ENCODE results near the gene FBXW7. TPM values are rescaled to one million over a fixed set of nuclear protein-coding genes. Genes with fewer than 3 reads are reported as not detected.

Gene FBXW7, protein sequence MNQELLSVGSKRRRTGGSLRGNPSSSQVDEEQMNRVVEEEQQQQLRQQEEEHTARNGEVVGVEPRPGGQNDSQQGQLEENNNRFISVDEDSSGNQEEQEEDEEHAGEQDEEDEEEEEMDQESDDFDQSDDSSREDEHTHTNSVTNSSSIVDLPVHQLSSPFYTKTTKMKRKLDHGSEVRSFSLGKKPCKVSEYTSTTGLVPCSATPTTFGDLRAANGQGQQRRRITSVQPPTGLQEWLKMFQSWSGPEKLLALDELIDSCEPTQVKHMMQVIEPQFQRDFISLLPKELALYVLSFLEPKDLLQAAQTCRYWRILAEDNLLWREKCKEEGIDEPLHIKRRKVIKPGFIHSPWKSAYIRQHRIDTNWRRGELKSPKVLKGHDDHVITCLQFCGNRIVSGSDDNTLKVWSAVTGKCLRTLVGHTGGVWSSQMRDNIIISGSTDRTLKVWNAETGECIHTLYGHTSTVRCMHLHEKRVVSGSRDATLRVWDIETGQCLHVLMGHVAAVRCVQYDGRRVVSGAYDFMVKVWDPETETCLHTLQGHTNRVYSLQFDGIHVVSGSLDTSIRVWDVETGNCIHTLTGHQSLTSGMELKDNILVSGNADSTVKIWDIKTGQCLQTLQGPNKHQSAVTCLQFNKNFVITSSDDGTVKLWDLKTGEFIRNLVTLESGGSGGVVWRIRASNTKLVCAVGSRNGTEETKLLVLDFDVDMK
- 59.7 and 77.0 TPM in 2 replicates for total RNA-seq (ENCODE audit: low replicate concordance)

GRCh38 chr4:152535903-152536544 lies at the start of gene FBXW7:
FBXW7 (minus strand) TSS chr4:152536092; CDS start chr4:152411803, 124,289 bp downstream.
- peak; percentile 98 for DNase-seq (ENCODE audit: low read depth)
- peak within 1 kb of the TSS; percentile 95 for H3K4me3 ChIP-seq (ENCODE audit: low read depth, low read length)

DNA sequence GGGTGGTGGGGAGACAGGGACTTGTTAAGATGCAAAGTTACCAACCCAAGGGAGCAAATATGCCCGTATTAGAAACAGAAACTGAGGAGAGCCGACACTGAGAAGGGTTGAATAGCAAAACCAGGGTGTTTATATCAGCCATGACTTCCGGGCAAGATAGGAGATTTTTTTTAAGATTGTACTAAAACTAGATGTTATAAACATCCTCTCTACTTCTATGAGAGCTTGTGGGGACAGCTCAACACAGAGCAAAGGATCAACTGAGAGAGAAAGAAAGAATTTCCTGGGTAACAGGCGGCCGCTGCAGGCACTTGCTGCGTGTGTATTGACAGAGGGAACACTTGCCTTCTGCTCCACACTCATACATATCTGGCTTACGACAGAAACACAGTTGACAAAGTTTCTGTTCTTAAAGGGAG lies 49.1 kb upstream of the FBXW7 start:
- TF ChIP-seq, protein P1, sequence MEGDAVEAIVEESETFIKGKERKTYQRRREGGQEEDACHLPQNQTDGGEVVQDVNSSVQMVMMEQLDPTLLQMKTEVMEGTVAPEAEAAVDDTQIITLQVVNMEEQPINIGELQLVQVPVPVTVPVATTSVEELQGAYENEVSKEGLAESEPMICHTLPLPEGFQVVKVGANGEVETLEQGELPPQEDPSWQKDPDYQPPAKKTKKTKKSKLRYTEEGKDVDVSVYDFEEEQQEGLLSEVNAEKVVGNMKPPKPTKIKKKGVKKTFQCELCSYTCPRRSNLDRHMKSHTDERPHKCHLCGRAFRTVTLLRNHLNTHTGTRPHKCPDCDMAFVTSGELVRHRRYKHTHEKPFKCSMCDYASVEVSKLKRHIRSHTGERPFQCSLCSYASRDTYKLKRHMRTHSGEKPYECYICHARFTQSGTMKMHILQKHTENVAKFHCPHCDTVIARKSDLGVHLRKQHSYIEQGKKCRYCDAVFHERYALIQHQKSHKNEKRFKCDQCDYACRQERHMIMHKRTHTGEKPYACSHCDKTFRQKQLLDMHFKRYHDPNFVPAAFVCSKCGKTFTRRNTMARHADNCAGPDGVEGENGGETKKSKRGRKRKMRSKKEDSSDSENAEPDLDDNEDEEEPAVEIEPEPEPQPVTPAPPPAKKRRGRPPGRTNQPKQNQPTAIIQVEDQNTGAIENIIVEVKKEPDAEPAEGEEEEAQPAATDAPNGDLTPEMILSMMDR (IDR thresholded peaks at IDR 0.05; ENCODE audit: insufficient read depth, low read length) = no peak
- H3K4me3 ChIP-seq (ENCODE audit: low read depth, low read length) = no peak overlapping the region
- DNase-seq (ENCODE audit: low read depth) = no peak

More at GRCh38 chr4:152535903-152536544, at the start of gene FBXW7:
- TF ChIP-seq, protein P1 (IDR thresholded peaks at IDR 0.05; ENCODE audit: insufficient read depth, low read length) = no peak

GRCh38 chr4:152581536-152582160 lies 45.8 kb upstream of the FBXW7 start:
- no peak overlapping the region for H3K4me3 ChIP-seq (ENCODE audit: low read depth, low read length)
- TF ChIP-seq, protein P1 (IDR thresholded peaks at IDR 0.05; ENCODE audit: insufficient read depth, low read length) = peak; percentile 28
- no peak for DNase-seq (ENCODE audit: low read depth)

GRCh38 chr4:152579916-152580315 lies 44.0 kb upstream of the FBXW7 start:
- DNase-seq (ENCODE audit: low read depth) = no peak
- no peak overlapping the region for H3K4me3 ChIP-seq (ENCODE audit: low read depth, low read length)
- TF ChIP-seq, protein P1 (IDR thresholded peaks at IDR 0.05; ENCODE audit: insufficient read depth, low read length) = no peak

- TF ChIP-seq, protein P1 (IDR thresholded peaks at IDR 0.05; ENCODE audit: insufficient read depth, low read length) = no peak
- DNase-seq (ENCODE audit: low read depth) = no peak
- H3K4me3 ChIP-seq (ENCODE audit: low read depth, low read length) = no peak overlapping the region
Observed at GRCh38 chr4:152579107-152579764, 43.3 kb upstream of the FBXW7 start.

- no peak overlapping the region for H3K4me3 ChIP-seq (ENCODE audit: low read depth, low read length)
- no peak for DNase-seq (ENCODE audit: low read depth)
- TF ChIP-seq, protein P1 (IDR thresholded peaks at IDR 0.05; ENCODE audit: insufficient read depth, low read length) = no peak
Observed at GRCh38 chr4:152578670-152579069, 42.8 kb upstream of the FBXW7 start.

Measured in fibroblast of the aortic adventitia (primary cell).